NCI-H1417 treated with DMSO at 0.1 percent for 48 hours (cell line): ENCODE results near the gene EMB.
"Not testable (repeated sequence)": the region's sequence is repeated elsewhere in the genome, so short reads cannot be mapped to it uniquely, and the experiment has no call there.

Source experiments
- DNase-seq: peaks from one replicate; lab custom pipeline; 2025; lab: John Stamatoyannopoulos, UW

EMB gene

DNA sequence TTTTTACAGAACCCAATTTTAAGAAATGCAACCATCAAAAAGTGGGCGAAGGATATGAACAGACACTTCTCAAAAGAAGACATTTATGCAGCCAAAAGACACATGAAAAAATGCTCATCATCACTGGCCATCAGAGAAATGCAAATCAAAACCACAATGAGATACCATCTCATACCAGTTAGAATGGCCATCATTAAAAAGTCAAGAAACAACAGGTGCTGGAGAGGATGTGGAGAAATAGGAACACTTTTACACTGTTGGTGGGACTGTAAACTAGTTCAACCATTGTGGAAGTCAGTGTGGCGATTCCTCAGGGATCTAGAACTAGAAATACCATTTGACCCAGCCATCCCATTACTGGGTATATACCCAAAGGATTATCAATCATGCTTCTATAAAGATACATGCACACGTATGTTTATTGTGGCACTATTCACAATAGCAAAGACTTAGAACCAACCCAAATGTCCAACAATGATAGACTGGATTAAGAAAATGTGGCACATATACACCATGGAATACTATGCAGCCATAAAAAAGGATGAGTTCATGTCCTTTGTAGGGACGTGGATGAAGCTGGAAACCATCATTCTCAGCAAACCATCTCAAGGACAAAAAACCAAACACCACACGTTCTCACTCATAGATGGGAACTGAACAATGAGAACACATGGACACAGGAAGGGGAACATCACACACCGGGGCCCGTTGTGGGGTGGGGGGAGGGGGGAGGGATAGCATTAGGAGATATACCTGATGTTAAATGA, 19.7 kb downstream of the EMB start:
- not testable (repeated sequence) for DNase-seq

DNA sequence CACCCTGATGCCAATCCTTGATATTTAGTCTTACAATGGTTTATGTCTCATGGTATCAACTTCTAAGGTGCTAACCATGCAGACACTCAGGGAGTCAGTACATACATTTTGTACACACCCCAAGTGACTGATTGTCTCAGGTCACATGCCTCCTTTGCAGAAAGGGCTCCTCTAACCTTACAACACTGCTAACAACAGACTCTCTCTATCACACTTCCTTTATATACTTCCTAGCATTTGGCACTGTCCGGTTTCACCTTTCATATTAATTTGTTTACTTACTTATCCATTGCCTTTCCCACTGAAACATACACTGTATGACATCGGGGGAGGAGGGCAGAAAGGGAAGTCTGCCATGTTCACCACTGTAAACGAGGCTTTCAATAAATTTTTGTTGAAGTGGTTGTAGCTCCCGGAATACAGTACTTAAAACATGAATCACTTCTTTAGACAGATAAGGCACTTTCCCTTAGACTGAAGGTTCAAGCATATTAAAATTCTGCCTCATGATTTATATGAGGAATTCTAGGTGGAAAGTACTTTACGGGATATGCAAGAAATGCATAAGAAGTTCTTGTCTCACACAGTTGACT, 20.6 kb downstream of the EMB start:
- DNase-seq, result no peak

DNA sequence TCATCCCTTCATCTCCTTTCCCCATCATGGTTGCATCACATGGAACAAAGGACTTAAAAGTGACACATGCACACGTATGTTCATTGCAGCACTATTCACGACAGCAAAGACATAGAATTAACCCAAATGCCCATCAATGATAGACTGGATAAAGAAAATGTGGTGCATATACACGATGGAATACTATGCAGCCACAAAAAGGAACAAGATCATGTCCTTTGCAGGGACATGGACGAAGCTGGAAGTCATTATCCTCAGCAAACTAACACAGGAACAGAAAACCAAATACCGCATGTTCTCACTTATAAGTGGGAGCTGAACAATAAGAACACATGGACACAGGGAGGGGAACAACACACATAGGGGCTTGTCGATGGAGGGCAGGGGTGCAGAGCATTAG, 21.4 kb downstream of the EMB start:
- not testable (repeated sequence) for DNase-seq

DNA sequence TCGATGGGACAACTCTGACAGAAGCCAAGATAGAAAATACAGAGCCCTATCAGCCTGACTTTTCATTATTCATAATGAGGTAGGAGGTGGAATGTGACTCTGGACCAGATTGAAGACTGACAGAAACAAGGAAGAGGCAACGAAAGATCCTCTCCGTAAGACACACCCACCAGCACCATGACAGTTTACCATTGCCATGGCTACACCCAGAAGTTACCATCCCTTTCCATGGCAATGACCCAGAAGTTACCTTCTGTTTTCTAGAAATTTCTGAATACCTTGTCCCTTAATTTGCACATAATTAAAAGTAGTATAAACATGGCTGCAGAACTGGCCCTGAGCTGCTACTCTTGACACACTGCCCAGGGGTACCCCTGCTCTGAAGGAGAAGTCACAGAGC, 24.5 kb downstream of the EMB start:
- DNase-seq, result not testable (repeated sequence)

DNA sequence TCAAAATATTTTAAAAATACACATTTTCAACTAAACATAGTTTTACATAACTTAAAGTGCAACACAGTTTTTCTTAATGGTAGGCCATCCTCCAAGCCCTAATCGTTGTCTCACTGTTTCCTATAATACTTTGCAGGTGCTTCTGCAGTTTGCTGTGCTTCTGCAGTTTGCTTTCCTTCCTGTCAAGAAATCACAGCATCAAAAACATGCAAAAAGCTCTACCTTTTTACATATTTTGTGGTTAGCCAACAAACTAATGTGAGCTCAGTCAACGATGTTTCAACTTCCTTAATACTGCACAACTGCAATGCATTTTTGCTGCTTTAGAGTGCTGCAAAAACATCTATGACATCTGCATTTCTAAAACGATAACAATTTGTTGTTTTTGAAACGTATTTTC, 25.2 kb downstream of the EMB start:
- DNase-seq, result no peak

DNA sequence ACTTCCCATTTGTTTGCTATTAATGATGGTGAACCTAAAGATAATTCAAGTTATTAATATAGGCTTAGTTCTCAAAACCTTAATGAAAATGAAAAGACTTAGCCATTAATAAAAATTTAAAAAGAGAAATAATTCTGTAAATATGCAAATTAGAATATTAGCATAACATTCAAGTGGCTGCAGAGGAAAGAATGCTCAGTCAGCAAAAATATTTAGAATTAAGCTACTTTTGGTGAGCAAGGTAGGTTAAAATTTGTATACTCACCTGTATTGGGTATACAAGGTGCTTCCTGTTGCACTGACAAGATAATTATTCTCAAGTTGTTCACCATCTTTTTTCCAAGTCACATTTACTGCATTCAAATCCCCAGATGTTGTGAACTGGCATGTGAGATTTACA, 30.2 kb downstream of the EMB start:
- not testable (repeated sequence) for DNase-seq

DNA sequence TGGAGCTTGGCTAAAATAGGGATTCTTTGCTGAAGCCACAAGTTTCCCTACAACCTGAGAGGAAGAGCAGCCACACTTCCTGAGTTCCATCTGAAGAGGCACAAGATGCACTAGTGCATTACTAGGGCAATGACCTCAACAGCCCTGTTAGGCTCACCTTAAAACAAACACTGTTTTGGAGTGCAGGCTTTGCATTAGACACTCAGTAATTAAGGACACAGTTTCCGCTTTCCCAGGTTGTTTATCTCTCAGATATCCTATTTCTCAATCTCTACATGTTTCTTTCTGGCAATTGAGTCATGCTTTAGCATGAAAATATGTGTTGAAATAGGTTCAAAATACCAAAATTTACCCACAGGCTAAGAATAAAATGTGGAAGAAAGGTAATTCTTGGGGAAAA, 34.2 kb downstream of the EMB start:
- no peak for DNase-seq

DNA sequence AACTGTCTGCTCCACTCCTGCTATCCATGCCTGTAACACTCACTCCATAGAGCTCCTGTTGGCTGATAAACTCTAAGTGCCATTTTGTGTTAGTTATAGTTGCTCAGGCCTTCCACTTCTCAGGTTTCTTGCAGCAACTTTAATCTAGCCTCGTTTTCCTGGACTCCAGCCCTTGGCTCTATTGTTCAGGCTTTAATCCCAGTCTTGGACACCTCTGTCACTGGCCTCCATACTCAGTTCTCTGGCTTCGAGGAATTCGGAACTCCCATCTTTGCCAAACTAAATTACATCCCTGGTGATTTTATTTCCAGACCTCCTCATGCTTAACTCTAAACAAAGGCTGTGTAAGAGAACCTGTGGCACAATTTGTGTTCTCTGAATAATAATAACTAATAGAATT, 39.8 kb downstream of the EMB start:
- no peak for DNase-seq

DNA sequence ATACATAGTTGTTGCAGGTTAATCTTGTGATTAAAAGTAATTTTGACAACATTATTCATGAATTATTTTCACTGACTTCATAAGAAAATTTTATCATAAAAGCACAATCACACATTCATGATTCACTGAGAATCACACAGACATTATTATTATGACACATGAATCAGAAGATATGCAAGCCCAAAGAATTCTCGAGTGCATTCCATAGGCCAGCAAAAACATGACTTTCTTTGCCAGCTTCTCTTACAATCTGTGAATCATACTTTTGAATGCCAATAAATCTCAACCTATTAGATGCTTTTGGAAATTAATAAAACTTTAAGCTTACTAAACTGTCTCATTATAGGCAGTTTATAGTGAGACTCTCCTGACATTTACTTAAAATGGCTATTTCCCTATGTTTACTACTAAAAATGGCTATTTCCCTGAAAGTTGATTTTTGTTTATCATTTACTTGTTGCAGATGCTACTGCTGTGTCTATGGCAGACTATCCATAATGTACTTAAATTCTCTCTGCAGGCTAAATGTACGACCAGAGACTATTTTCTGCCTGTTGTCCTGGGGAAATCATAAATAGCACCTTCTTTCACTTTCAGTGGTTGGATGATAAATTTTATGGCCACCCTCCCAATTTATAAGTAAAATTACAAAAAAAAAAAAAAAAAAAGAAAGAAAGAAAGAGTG, 47.0 kb downstream of the EMB start:
- not testable (repeated sequence) for DNase-seq

DNA sequence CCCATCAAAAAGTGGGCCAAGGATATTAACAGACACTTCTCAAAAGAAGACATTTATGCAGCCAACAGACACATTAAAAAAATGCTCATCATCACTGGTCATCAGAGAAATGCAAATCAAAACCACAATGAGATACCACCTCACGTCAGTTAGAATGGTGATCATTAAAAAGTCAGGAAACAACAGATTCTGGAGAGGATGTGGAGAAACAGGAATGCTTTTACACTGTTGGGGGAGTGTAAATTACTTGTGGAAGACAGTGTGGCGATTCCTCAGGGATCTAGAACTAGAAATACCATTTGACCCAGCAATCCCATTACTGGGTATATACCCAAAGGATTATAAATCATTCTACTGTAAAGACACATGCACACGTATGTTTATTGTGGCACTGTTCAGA, 48.8 kb downstream of the EMB start:
- DNase-seq, result not testable (repeated sequence)

DNA sequence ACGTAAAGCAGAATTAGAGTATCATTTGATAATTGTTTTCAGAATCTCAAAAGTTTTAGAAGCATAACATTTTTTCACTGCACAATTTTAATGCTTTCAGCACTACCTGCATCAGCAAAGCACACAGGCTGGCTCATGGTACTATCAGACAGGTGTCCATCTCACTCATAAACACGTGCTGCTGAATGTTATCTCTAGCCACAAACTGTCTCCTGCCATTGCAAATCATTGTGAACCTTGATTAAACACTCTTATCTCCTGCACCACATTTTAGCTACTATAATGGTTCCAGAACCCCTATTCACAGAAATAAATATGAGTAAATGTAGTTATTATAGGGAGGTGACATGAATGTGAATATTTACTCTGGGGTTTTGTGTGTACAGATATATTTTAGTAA, 56.7 kb downstream of the EMB start:
- DNase-seq, result not testable (repeated sequence)

DNA sequence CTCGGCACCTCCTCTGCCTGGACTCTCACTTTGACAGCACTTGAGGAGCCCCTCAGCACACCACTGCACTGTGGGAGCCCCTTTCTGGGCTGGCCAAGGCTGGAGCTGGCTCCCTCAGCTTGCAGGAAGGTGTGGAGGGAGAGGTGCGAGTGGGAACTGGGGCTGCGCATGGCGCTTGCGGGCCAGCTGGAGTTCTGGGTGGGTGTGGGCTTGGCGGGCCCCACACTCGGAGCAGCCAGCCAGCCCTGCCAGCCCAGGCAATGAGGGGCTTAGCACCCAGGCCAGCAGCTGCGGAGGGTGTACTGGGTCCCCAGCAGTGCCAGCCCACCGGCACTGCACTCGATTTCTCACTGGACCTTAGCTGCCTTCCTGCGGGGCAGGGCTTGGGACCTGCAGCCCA, 64.4 kb downstream of the EMB start:
- not testable (repeated sequence) for DNase-seq

DNA sequence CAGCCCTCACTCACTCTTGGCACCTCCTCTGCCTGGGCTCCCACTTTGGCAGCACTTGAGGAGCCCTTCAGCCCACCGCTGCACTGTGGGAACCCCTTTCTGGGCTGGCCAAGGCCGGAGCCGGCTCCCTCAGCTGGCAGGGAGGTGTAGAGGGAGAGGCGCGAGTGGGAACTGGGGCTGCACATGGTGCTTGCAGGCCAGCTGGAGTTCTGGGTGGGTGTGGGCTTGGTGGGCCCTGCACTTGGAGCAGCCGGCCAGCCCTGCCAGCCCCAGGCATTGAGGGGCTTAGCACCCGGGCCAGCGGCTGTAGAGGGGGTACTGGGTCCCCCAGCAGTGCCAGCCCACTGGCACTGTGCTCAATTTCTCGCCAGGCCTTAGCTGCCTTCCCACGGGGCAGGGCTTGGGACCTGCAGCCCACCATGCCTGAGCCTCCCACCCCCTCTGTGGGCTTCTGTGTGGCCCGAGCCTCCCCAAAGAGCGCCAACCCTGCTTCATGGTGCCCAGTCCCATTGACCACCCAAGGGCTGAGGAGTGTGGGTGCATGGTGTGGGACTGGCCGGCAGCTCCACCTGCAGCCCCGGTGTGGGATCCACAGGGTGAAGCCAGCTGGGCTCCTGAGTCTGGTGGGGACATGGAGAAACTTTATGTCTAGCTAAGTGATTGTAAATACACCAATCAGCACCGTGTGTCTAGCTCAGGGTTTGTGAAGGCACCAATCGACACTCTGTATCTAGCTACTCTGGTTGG, 71.6 kb downstream of the EMB start:
- not testable (repeated sequence) for DNase-seq

DNA sequence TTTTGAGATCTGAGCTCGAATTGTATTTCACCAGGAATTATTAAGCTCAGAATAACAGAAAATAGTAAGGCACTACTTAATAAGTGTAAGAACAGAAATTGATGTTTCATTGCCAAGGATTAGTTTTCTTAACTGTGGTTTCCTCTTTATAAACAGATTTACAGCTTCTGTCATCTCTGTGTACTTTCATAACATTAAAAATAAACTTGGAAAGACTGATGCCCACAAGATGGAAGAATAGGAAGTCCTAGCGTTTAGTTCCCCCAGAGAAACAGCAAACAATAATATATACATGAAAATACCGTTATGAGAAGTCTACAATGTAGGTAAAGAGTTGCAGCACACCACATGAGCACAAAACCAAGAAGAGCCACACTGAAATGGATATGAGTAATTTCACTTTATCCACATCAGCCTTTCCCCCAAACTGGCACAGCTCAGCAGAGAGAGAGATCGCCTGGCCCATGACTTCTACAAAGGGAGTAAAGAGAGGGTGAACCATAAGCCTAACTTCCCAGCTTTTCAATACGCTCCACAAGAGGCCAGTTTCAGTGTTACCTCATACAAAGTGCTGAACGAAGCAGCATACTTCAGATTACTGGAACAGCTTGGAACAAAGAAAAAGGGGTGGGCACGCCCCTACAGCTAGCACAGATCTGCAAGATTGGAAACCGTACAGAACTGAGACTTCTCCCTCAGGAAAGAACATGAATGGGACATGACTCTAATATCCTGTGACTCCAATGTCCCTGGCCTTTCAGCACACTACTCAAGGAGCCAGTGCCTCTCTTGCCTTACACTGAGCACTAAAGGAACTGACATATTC, 75.4 kb downstream of the EMB start:
- no peak for DNase-seq

DNA sequence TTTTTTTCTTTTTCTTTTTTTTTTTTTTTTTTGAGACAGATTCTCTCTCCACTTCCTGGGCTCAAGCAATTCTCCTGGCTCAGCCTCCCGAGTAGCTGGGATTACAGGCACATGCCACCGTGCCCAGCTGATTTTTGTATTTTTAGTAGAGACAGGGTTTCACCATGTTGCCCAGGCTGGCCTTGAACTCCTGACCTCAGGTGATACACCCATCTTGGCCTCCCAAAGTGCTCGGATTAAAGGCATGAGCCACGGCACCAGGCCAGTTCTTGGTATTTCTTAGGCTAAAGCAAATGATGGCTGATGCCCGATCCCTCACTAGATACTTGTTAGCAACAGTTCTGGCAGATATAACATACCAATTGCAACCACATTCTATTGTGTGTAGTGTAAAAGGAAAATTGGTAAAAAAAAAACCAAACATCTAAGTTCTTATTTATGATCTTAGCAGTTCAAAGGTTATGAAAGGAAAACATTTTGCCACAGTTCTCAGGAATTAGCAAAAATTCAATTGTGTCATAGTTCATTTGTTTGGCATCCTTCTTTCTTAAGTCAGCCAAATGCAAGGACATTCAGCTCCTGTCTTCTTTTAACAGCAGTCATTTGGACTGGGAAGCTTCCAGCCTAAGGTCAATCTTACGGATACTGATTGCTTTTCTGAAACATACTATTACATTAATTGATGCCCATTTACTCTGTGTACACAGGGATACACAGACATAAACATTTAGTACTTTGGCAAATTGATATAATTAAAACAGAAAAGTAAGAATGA, 76.4 kb downstream of the EMB start:
- not testable (repeated sequence) for DNase-seq

DNA sequence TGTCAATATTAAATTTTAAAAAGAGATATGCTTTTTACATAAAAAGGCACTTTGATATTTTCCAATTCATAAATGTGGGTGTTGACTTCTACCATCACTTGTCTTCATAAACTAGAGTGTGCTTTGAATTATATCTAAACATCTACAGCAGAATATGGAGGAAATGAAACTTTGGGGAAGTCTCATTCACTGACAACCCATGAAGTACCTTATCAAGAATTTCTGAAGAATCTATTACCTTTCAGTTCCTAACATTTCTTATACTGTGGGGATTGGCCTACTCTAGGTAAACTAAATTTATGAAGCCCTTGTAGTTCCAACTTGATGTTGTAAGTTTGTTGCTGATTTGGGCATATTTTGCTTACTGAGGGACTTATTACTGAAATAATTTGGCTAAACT, 81.9 kb downstream of the EMB start:
- DNase-seq, result no peak

DNA sequence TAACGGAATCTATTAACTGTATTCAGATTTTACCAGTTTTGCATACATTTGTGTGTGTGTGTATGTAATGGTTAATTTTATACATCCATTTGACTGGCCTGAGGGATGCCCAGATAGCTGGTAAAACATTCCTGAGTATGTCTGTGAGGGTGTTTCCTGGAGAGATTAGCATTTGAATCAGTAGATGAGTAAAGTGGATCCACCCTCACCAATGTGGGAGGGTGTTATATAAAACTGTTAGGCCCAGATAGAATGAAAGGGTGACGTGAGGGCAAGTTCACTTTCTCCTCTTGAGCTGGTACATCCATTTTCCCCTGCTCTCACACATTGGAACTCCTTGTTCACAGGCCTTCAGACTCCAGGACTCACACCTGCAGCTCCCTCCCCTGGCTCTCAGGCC, 88.7 kb downstream of the EMB start:
- no peak for DNase-seq
